Activated CD8-positive, alpha-beta memory T cell treated with anti-CD3 and anti-CD28 coated beads, Interleukin-2, amount 50 U/mL, for 4 hours (primary cell): Measurements from ENCODE around the gene ADGRE2.
"Not testable (repeated sequence)": the region's sequence is repeated elsewhere in the genome, so short reads cannot be mapped to it uniquely, and the experiment has no call there.

Experiments used
- DNase-seq: peaks from one replicate; pipeline ENCODE4 v3.0.0-alpha.2; 2020

Gene ADGRE2

DNA sequence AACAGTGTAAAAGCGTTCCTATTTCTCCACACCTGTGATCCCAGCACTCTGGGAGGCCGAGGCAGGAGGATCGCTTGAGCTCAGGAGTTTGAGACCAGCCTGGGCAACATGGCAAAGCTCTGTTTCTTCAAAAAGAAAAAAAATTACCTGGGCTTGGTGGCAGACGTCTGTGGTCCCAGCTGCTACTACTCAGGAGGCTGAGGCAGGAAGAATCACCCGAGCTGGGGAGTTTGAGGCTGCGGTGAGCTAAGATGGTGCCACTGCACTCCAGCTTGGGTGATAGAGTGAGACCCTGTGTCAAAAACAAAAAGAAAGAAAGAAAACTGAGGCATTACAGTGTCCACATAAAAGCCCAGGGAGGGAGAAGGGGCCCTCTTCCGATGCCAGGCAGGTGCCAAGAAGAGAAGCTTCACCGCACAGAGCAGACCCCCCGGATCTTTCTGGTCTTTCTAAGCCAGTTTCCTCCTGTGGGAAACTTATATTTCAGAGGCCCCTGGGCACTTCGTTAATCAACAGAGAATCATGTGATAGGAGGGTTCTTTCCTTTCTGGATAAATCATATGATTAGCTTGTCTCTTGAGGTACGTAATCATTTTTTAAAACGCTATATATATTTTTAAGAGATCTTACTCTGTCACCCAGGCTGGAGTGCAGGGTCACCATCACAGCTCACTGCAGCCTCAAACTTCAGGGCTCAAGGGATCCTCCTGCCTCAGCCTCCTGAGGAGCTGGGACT lies at the start of gene ADGRE2:
TSS of gene ADGRE2 (minus strand) at position 451 of the 736 bp plus-strand sequence. CDS start 1,804 bp downstream, outside the sequence.
- not testable (repeated sequence) for DNase-seq

DNA sequence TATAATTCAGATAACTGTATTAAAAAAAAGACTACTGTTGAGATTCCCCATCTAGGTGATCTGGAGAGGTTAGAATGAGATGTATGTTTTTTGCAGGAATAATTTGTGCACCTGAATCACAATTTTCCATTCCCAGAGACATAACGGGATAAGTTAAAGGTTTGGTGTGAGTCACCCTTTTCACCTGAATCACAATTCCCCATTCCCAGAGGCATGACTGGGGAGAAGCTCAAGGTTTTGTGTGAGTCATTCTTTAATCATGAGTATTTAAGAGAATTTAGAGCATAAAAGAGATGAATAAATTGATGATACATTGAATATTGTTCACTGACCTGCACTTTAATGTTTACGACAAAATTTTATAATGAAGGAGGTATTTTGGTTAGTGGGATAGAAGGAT lies 47.6 kb upstream of the ADGRE2 start:
- DNase-seq: no peak

DNA sequence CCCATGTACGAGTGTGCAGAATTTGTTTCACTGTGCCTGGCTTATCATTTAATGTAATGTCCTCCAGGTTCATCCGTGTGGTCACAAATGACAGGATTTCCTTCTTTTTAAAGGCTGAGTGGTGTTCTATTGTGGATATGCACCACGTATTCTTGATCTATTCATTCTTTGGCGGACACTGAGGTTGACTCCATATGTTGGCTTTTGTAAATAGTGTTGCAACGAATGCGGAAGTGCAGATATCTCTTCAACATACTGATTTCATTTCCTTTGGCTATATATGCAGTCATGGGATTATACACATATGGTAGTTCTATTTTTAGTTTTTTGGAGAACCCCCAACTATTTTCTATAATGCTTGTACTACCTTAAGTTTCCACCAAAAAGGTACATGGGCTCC lies 43.6 kb upstream of the ADGRE2 start:
- no peak for DNase-seq

DNA sequence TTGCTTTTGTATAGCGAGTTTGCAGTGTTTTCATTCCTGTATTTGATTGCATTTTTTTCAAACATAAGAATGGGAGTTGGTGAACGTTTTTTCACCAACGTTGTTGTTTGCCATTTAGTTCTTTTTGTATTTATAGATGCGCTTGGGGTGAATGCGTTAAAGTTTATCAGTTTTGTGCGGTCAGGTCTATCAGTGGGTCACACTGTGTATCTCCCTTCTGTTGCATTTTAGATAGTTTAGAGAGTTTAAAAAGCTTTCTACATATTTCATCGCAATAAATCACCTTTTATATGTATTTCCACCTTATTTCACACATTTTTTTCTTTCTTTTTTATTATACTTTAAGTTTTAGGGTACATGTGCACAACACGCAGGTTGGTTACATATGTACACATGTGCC lies 40.2 kb upstream of the ADGRE2 start:
- no peak for DNase-seq

DNA sequence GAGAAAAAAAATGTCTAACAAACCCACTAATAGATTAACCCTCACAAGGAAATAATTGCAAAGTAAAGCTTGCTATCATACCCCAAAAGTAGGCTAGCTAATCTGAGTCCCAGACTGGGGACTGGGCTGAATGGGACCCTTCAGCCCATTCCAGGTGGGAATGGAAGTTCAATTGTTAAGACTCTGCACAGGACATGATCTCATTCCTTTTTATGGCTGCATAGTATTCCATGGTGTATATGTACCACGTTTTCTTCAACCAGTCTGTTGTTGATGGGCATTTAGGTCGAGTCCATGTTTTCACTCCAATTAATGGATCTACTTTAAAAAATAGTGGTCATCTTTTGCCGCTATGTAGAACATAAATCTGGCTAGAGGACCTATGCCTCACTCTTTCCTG lies 38.7 kb upstream of the ADGRE2 start:
- DNase-seq: no peak

DNA sequence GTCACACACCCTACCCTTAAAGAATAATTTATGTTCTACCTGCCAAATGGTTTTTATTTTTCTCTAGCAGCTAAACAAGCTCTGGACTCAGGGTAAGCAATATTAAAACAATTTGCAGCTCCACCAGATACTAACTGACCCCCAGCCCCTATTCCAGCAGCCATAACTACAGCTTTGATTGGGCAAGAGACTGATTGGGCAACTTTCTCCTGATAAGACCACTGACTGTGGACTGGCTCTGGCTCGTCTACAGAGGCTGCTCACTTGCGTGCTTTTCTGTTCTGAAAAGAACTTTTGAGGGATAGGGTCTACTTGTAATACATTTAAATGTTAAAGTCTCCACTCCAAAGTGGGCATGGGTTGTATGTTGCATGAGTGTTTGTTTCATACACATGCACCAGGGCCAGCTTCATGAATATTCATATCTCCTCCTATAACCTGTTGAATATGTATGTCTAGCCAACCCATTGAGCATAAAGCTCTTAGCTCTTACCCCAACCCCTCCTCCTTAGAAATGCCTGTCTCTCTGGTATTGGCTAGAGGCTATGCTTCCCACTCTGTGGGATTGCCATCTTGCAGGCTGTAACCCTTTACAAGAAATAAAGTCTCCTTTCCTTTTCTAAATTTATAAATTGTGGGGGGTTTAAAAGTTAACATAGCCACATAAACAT lies 36.8 kb upstream of the ADGRE2 start:
- no peak for DNase-seq

DNA sequence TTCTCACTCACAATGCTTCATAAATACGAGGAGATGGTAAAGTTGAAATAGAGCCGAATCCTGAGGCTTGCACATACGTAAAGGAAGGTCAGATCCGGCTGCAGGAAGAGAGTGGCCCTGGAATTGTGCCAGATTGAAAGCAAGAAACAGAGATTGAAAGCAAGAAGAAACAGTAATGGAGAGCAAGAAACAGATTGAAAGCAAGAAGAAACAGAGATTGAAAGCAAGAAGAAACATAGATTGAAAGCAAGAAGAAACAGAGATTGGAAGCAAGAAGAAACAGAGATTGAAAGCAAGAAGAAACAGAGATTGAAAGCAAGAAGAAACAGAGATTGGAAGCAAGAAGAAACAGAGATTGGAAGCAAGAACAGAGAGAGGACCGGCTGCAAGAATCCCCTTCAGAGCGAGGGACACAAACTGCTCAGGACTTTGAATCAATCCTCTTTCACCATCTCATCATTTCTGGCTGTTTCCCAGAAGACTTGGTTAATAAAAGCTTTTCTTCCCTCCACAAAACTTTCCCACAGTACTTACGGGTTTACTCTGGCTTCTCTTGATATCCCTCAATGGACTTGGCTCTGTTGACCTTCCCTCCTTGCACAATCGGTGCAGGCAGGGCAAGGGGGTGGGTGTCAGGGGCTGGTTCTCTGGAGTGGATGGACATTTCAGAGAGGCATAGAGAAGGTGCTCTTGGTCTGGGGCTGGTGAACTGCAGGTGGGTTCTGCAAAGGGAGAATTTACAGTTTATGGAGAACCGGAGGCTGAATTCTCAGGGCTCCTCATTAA lies 31.1 kb upstream of the ADGRE2 start:
- no peak for DNase-seq

DNA sequence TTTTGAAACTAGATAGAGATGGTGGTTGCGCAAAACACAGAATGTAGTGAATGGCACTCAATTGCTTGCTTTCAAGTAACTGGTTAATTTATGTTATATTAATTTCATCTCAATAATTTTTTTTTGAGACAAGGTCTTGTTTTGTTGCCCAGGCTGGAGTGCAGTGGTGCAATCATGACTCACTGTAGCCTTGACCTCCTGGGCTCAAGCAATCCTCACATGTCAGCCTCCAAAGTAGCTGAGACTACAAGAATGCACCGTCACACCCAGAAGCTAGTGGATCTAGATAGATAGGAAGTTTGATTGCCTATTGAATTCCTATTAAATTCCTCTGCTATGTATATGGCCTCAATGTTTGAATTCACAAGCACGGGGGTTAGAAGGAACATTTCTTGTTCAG lies 26.4 kb upstream of the ADGRE2 start:
- no peak for DNase-seq

DNA sequence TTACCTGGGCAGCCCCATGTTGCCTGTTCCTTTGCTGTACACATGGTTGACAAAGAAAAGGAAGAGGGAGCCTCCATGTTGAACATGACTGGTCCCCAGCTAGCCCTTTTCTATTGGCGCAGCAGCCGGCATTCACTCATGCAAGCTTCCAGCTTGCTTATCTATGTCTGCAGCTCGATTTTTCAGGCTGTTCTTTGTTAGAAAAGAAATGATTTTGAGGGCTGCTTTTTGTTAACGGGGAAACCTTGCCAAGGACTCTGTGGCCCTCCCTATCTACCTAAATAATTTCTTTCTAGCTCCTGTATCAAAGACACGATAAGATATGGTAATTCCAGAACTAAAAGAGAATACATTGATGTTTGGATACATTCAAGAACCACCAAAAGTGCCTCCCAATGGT lies 20.4 kb upstream of the ADGRE2 start:
- no peak for DNase-seq

DNA sequence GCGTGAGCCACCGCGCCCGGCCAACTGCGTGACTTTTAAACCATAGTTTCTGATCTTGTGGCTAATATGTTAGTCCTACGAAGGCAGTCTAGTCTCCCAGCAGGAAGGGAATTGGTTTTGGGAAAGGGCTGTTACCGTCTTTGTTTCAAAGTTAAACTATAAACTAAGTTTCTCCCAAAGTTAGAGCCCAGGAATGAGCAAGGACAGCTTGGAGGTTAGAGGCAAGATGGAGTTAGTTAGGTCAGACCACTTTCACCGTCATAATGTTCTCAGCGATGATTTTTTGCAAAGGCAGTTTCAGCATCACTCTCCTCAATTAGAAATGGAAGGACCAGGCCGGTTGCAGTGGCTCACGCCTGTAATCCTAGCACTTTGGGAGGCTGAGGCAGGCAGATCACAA lies 17.7 kb upstream of the ADGRE2 start:
- DNase-seq: no peak

DNA sequence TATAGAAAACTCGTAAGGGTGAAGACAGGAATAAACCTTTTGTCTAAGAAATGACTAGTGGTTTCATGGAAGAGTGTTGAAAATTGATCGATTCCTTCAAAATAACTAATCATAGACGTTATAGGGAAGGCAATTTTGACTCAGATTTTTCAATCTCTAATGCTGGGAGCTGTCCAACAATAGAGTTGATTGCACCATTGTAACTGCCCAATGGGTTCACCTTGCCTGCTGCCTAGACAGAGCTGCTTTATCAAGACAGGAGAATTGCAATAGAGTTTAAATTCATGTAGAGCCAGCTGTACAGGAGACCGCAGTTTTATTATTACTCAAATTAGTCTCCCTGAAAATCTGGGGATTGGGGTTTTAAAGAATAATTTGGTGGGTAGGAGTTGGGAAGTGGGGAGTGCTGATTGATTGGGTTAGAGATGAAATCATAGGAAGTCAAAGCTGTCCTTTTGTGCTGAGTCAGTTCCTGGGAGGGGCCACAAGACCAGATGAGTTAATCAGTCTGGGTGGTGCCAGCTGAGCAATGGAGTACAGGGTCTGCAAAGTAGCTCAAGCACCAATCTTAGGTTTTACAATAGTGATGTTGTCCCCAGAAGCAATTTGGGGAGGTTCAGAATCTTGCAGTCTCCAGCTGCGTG lies 16.8 kb upstream of the ADGRE2 start:
- DNase-seq: no peak

DNA sequence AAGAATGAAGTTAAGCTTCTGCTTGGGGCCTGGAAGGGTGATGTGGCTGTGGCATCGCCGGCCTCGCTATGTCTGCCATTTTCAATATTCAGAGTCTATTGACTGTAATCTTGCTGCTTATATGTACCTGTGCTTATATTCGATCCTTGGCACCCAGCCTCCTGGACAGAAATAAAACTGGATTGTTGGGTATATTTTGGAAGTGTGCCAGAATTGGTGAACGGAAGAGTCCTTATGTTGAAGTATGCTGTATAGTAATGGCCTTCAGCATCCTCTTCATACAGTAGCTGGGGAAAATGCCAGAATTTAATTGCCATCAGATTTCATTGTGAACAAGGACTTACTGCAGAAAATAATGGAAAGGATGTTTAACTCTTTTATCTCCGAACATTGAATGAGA lies 13.9 kb upstream of the ADGRE2 start:
- not testable (repeated sequence) for DNase-seq

DNA sequence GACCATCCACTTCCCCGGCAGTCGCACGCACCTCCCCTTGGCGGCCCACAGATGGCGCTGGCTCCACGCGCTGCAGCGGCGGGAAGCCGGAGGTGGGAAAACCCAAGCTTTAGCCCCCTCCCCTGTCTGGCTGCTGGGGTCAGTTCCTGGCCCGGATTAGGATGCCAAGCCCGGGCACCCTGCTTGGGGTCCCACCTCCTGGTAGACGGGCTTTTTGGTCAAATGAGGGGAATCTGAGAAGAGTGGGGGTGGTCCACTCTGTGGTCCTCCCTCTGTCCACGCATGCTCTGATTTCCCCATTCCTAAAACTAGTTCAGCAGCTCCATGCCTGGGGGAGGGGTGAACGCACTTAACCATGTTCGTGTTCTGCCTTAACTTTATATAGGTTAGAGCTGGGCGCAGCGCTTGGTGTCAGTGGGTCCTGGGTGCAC lies 8.1 kb upstream of the ADGRE2 start:
- DNase-seq: no peak

DNA sequence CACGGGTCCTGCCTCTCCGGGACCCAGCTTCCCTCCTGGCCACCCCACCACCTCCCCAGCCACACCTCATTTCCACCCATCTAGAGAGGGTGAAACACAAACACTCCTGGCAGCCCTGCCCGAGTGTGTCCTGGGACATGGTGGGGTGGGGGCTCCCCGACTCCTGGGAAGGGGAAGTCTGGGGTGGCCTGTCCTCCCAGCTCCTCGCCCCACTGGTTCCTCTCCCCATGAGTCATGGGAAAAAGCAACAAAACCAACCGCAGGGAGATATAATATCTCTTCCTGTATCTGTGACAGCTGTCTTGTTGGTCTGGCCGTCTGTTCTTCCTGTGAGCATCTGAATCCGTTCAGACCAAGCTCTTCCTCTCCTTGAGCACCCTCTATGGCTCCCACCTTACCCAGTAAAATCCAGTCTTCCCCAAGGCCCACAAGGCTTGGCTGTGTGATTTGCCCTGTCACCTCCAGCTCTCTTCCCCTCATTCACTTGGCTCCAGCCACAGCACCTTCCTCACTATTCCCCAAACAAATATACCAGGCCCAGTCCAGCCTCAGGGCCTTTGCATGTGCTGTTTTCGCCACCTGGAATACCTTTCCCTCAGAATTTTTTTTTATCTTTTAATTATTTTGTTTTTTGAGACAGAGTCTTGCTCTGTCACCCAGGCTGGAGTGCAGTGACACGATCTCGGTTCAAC lies 6.9 kb upstream of the ADGRE2 start:
- not testable (repeated sequence) for DNase-seq

DNA sequence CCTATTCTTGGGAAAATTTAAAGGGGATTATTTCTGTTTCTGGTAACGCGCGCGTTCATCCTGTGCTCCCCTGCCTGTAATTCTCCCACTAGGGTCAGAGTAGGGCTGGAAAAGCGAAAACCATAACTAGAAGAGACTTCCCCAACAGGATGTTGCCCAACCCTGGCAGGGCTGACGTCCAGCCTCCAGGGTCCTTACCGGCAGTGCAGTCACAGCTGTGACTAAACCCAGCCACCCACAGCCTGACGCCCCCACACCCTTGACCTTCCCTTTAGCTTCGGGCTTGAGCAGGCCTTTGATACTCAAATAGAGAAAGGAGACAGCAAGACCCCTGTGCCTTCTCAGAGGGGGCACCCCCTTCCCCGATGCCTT lies 6.4 kb upstream of the ADGRE2 start:
- not testable (repeated sequence) for DNase-seq

DNA sequence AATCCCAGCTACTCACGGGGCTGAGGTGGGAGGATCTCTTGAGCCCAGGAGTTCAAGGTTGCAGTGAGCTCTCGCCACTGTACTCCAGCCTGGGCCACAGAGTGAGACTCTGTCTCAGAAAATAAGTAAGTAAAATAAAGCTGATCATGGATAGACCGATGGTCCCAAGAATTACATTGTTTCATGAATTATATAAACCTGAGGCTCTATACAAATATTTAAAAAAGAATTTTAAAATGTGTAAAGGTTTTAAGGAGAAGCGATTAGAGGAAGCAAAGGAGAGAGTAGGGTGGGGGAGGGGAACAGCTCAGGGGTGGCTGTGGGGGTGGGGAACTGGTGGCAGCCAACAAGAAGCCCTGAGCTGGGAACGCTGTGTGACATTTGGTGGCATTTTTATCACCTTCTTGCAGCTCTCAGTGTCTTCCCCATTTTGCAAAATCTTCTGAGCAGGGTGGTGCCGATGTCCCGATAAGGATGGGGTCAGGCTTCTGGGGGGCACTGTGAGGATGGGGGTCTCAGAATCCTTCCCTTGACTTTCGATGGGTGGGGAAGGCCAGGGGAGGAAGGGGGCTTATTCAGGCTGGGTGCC lies 5.1 kb upstream of the ADGRE2 start:
- not testable (repeated sequence) for DNase-seq

DNA sequence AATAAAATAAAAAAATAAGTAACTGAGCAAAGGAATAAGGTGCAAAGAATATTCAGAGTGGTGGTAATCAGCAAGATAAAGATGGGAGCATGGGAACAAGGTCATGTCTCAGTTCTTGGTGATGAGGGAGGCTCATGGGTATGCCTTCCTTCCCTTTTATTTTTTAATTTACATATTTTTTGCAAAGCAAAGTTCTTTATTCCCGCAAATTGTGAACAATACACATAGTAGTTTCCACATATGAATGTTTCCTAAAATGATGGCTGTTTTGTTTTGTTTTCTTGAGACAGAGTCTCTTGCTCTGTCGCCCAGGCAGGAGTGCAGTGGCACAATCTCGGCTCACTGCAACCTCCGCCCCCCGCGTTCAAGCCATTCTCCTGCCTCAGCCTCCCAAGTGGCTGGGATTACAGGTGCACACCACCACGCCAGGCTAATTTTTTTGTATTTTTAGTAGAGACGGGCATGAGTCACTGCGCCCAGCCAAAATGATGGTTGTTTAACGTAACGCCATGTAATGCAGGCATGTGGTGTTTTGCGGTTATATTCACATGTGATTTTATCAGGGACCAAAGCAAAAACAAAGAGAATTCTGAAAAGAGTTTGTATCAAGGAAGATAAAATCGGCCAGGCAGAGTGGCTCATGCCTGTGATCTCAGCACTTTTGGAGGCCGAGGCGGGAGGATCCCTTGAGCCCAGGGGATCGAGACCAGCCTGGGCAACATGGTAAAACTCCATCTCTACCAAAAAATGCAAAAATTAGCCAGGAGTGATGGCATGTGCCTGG lies 4.5 kb upstream of the ADGRE2 start:
- no peak for DNase-seq

DNA sequence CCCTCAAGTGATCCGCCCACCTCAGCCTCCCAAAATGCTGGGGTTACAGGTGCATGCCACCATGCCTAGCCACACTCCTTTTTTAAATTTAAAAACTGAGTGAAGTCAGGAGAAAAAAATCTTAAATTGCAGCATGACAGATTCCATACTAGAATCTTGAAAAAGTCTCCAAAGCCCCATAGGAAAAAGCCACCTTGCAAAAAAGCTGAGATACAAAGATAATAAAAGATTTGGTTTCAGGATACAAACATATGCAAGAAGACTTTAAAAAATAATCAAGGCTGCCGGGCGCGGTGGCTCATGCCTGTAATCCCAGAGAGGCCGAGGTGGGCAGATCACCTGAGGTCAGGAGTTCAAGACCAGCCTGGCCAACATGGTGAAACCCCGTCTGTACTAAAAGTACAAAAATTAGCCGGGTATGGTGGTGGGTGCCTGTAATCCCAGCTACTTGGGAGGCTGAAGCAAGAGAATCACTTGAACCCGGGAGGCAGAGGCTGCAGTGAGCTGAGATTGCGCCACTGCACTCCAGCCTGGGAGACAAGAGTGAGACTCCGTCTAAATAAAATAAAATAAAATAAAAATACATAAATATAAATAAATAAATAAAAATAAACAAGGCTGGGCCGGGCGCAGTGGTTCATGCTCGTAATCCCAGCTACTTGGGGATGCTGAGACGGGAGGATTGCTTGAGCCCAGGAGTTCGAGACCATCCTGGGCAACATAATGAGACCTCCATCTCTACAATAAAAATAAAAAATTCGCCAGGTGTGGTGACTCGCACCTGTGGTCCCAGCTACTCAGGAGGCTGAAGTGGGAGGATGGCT lies 3.6 kb upstream of the ADGRE2 start:
- DNase-seq: not testable (repeated sequence)

DNA sequence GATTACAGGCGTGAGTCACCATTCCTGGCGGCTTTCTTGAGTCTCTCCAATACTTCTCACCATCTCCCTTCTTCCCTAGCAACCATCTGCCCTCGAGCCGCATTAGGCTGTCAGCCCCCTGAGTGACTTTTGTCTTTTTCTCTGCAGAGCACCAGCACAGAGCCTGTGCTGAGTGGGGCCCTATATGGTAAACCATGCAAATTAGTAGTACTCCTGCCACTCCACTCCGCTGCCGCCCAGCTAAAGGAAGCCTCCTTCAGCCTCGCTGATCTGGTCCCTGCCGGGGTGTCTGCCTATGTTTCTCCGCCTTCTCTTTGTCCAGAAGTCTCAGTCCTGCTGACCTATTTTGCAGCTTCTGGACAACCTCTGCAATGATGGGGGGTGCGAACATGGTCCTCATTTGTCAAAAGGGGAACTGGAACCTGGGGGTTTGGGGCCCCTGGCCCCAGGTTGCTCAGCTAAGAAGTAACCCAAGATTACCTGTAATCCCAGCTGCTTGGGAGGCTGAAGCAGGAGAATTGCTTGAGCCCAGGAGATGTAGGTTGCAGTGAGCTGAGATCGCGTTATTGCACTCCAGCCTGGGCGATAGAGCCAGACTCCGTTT lies 2.4 kb upstream of the ADGRE2 start:
- DNase-seq: not testable (repeated sequence)

DNA sequence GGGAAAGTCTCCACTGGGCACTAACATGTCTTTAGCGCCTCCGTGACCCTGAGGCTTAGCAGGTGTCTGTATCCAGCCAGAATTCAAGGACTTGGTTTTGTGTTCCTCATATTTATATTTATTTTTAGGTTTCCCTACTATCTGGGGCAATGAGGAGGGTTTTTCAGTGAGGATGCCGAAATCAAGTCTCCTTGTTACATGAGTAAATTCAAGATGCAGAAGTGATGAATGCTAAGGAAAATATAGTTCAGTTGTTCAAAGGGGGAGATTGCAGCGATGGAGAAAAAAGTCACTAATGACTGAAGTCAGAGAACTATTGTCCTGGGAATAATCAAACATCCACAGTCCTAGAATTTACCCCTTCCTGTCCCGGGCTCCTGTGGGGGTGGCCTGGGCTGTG lies 791 bp upstream of the ADGRE2 start:
- DNase-seq: no peak
